Fibroblast of the aortic adventitia (primary cell): ENCODE data around the gene KAT6B. TPM values are rescaled to one million over a fixed set of nuclear protein-coding genes. Genes with fewer than 3 reads are reported as not detected.

ENCODE experiments used
- DNase-seq: peaks from one replicate; pipeline ENCODE4 v3.0.0-alpha.2; 2010; ENCODE audit warnings: low read depth
- H3K4me3 ChIP-seq: 2 replicates; pipeline ENCODE4 v1.5.1; 2011; ENCODE audit warnings: low read depth, mild to moderate bottlenecking, control low read depth, low read length, moderate library complexity
- total RNA-seq: library from RNA; depleted of rRNA; stranded (reverse); fragments of >200 nt; gene quantifications from 2 replicates; pipeline ENCODE4 v1.2.3, GENCODE V29; 2012; ENCODE audit warnings: low replicate concordance
- TF ChIP-seq, protein P1 (sequence below): IDR thresholded peaks from 2 replicates; pipeline ENCODE4 v1.5.1; 2011; ENCODE audit warnings: mild to moderate bottlenecking, low read length, control low read depth, inconsistent platforms; ENCODE audit not compliant: insufficient read depth

KAT6B gene
- total RNA-seq, 1 donor: 38.9 TPM

DNA sequence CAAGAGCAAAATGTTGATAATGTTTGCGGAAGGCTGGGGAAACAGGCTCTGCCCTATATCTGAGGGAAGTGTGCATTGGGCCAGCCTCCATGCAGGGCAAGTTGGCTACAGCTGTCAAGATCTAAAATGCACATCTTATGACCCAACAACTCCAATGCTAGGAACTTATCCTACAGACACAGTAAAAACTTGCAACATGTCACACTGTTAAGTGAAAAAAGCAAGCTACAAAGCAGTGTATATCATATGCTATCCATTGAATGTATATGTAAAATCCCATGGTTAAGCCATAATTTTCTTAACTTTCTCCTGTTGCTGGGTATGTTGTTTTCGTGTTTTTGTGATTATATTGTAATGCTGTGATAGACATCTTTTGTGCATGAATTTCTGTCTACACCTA is 16.3 kb upstream of the KAT6B start:
- TF ChIP-seq, protein P1, sequence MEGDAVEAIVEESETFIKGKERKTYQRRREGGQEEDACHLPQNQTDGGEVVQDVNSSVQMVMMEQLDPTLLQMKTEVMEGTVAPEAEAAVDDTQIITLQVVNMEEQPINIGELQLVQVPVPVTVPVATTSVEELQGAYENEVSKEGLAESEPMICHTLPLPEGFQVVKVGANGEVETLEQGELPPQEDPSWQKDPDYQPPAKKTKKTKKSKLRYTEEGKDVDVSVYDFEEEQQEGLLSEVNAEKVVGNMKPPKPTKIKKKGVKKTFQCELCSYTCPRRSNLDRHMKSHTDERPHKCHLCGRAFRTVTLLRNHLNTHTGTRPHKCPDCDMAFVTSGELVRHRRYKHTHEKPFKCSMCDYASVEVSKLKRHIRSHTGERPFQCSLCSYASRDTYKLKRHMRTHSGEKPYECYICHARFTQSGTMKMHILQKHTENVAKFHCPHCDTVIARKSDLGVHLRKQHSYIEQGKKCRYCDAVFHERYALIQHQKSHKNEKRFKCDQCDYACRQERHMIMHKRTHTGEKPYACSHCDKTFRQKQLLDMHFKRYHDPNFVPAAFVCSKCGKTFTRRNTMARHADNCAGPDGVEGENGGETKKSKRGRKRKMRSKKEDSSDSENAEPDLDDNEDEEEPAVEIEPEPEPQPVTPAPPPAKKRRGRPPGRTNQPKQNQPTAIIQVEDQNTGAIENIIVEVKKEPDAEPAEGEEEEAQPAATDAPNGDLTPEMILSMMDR: no peak
- DNase-seq: no peak
- H3K4me3 ChIP-seq: no peak overlapping the region

DNA sequence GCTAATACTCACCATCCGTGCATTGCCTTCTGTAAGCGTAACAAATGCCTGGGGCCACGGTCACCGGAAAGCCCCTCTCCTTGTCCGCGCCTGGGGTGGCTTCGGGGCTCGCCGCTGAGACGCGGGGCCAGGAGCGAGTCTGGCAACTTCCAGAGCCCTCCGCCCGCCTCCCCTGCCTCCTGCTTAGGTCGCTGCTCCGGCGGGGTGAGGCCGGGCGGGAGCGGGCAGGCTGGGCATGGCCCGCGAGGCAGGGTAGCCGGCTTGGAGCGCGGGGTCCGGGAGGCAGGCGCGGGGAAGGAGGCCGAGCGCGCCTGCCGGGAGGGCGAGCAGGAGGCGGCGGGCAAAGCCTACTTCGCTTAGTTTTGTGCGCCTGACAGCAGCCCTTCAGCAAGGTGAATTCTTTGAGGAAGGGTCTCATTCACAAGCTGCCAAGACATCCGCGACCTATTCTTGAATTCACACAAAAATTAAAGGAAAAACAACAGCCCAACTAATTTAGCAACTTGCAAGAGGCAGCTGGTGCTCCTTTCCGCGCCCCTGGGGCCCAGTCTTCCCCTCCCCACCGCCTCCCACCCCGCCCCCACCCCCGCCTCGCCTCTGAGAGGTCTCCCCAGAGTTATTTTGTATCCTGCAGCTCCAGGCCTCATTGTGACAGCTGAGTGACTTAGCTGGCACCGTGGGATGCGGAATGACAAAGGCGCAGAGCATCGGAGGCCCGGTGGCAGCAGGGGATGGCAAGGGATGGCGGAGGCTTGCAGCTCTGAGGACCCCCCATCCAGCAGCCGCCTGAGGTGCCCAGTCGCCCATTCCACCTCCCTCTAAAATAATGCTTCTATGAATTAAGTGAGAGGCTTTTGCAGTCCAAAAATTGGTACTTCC is 12.8 kb upstream of the KAT6B start:
- no peak for DNase-seq
- H3K4me3 ChIP-seq: no peak overlapping the region

DNA sequence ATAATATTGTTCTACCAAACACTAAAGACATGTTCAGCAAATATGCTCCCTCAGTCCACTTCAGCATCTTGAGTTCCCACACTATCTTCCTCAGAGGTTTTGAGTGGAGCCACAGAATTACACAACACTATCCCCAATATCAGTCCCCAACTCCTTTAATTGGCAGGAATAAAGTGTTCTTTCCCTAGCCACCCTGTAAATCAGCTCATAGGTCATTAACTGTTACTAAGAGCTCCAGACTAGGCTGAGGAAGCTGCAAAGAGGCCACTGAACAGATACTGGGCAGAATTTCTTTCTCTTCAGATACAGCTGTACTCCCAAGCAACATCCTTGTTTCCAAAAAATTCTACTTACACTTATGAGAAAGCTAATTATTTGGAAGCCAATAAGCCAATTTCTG is 11.6 kb upstream of the KAT6B start:
- TF ChIP-seq, protein P1: no peak
- no peak overlapping the region for H3K4me3 ChIP-seq
- no peak for DNase-seq

More for the DNA sequence above, 12.8 kb upstream of the KAT6B start:
- TF ChIP-seq, protein P1: no peak

DNA sequence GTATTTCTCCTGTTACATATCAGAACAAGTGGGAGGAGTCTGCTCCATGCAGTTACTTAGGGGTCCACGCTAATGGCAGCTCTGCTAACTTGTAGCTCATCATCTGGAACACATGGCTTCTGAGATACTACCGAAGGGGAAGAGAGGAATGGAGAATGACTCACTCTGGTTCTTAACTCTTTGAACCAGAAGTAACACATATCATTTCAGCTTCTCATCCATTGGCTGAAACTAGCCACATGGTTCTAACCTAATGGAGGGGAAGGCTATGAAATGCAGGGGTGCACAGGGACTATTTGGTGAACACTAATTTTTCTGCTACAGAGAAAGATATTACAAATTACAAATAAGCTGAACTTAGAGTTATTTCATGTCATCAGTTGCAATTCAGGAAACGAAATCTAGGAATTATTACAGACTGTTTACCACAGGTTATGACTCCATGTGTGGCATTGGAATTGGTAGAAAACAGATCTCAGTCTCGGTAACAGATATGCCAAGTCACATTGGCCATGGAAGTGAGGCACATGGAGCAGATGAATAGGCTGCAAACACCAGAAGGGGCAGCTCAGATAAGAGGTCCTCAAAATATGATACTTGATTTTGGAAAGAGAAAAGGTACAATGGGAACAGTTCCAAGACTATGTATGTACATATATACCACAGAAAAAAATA is 9.4 kb upstream of the KAT6B start:
- H3K4me3 ChIP-seq: no peak overlapping the region
- no peak for DNase-seq
- TF ChIP-seq, protein P1: no peak

DNA sequence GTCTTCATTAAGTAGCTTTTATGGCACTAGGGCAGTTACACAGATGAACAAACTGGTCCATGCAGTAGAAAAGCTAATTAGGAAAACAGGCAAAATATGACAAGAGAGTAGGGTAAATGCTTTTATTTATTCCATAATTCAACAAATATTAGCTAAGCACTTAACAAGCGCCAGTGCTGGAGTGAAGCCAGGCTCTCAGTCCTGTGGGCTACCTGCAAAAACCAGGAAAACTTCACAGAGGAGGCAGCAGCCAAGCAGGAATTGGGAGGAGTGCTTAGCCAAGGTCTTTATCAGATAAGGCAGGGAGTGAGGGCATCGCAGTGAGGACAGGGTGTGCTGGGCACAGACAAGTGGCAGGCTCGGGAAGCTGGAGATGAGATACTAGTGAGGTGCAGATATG is 4.9 kb upstream of the KAT6B start:
- H3K4me3 ChIP-seq: no peak overlapping the region
- TF ChIP-seq, protein P1: no peak
- no peak for DNase-seq

DNA sequence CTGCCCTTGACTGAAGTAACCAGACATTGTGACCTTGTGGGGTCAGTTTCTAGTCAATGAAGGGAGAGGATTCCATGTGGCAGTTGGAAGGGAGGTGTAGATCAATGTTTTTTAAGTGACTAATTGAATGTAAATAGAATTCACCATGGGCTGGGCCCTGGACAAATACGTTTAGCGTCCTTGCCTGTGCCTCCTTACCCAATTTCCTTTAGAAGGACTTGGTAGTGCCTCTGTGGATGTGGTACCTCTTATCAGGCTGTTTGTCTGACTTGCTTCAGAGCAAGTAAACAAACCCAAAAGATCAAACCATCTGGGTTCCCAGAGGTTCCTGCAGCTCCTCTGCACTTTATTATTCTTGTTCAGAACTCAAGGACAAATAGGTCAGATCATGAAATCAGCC is 4.3 kb upstream of the KAT6B start:
- TF ChIP-seq, protein P1: no peak
- DNase-seq: no peak
- no peak overlapping the region for H3K4me3 ChIP-seq
